ENCODE data around the gene SDK2.

GRCh38 chr17:73307130-73307529 lies 337.1 kb downstream of the SDK2 start:
- TF ChIP-seq CTCF (IDR thresholded peaks at IDR 0.05) (no peak), EP300 (IDR thresholded peaks at IDR 0.05) (no peak), POLR2A (IDR thresholded peaks at IDR 0.05) (no peak)
